Left colon (tissue), 2 donors: ENCODE results near the gene FNDC8. TPM values are rescaled to one million over a fixed set of nuclear protein-coding genes. Genes with fewer than 3 reads are reported as not detected.

Experiments used
- total RNA-seq, 2 donors: library from RNA; stranded (reverse); fragmentation: NEBNext Ultra II Directional; extraction: Animal tissue kit (Norgen Biotek cat#: 25700); gene quantifications; one replicate each; pipeline ENCODE4 v1.2.1, GENCODE V29; 2021
- donor health status: DM: no; HTN: no; CAD: no.
- donor health status: DM: yes; HTN: yes; CAD: no.

FNDC8 gene
- total RNA-seq, 2 donors from 2014 or later = not detected

Other genes starting within 250 kb of the FNDC8 start
- 1 to 10 TPM in 1 of 2 donors, under 1 TPM in 1; 0.89 to 1.8 TPM for gene CCT6B, start 160.2 kb upstream of the FNDC8 start, total RNA-seq
- 10 to 100 TPM; 14.4 to 15.1 TPM for gene ZNF830, start 160.1 kb upstream of the FNDC8 start, total RNA-seq
- 10 to 100 TPM; 30.2 to 42.5 TPM for gene LIG3, start 141.1 kb upstream of the FNDC8 start, total RNA-seq
- 10 to 100 TPM; 53.4 to 60.8 TPM for gene RFFL, start 57.9 kb upstream of the FNDC8 start, total RNA-seq
- 1 to 10 TPM; 8.8 to 8.9 TPM for gene RAD51D, start 1.8 kb upstream of the FNDC8 start, total RNA-seq
- 10 to 100 TPM in 1 of 2 donors, 1 to 10 TPM in 1; 7.8 to 10.5 TPM for gene NLE1, start 20.7 kb downstream of the FNDC8 start, total RNA-seq
- gene UNC45B, start 26.2 kb downstream of the FNDC8 start, total RNA-seq = not detected
- not detected for gene SLC35G3, start 72.8 kb downstream of the FNDC8 start, total RNA-seq
- gene SLFN5, start 121.5 kb downstream of the FNDC8 start, total RNA-seq = 10 to 100 TPM in 1 of 2 donors, 1 to 10 TPM in 1; 7.7 to 12.8 TPM